Measurements from ENCODE around the gene ITGAE.

The ITGAE gene

GRCh38 chr17:3668279-3669084, 132.5 kb downstream of the ITGAE start, which contains the start of the genes EMC6 and TAX1BP3:
TSS of gene EMC6 (plus strand) at chr17:3668812. CDS start at chr17:3669147, 335 bp downstream.
TSS of gene TAX1BP3 (minus strand) at chr17:3668578. CDS start at chr17:3668526, 52 bp downstream.
- peaks cover 21% of the 10 kb centered on the region for H3K4me1 Mint-ChIP-seq
- H3K9me3 Mint-ChIP-seq = no peaks in the 10 kb centered on the region
- H3K36me3 Mint-ChIP-seq = peaks cover 5% of the 10 kb centered on the region
- ATAC-seq (ENCODE audit: low read depth) = peak; percentile 90
- peak within 1 kb of the TSS; percentile 97 for H3K27ac Mint-ChIP-seq
- DNase-seq (ENCODE audit: low spot score in 2 of 2) = peak; percentile 99 to 100
- H3K4me3 Mint-ChIP-seq = peak within 1 kb of the TSS; percentile 98
- no peaks in the 10 kb centered on the region for H3K27me3 Mint-ChIP-seq

DNA sequence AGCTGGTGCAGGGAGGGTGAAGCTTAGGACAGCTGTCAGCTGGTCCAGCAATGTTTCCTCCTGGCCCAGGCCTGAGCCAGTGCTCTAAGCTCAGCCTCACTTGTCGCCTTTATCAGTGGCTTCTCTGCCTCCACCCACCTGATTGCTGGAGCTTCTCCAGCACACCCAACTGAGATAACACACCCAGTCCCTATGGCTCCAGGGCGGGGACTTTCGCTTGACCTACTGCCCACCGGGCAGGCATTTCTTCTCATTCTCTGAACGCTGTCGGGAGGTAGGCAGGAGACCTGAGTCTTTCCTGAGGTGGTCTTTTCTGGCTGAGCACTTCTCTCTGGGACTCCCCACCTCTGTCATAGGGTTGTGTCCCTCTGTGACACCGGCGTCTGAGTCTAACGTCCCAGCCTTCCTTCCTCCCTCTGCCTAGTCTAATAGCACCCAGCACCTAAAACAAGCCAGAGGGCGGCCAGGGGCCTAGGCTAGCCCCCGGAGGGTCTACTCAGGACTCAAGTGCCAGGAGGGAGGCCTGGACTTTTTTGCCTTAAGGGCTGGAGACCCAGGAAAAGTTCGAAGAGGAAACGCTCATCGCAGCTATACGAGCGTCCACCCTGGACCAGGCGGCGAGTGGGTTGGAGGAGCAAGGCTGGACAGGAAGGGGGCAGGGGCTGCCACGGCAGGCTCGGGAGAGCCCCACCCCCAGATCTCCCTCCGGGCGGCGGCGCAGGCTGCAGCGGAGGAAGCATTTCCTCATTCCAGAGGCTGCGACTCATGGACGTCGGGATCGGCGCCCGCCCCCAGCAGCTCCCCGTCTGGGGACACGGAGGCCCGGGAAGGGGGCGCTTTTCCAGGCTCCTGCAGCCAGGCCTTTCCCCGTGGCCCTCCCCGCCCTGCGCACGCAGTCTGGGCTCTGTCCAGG, 133.4 kb downstream of the ITGAE start:
- H3K27ac Mint-ChIP-seq = peak overlapping the region; percentile 55
- peaks cover 5% of the 10 kb centered on the region for H3K36me3 Mint-ChIP-seq
- peaks cover 21% of the 10 kb centered on the region for H3K4me1 Mint-ChIP-seq

GRCh38 chr17:3666516-3666915, 134.5 kb downstream of the ITGAE start:
- Mint-ChIP-seq H3K9me3 (no peaks in the 10 kb centered on the region), H3K27me3 (no peaks in the 10 kb centered on the region), H3K27ac (no peak overlapping the region), H3K36me3 (peaks cover 2% of the 10 kb centered on the region), H3K4me3 (peak overlapping the region; percentile 89), H3K4me1 (peaks cover 15% of the 10 kb centered on the region)
- no peak for ATAC-seq (ENCODE audit: low read depth)
- DNase-seq (ENCODE audit: low spot score in 2 of 2) = no peak

More for the DNA sequence above, 133.4 kb downstream of the ITGAE start:
- no peaks in the 10 kb centered on the region for H3K27me3 Mint-ChIP-seq
- H3K9me3 Mint-ChIP-seq = no peaks in the 10 kb centered on the region
- ATAC-seq (ENCODE audit: low read depth) (peak; percentile 3), DNase-seq (ENCODE audit: low spot score in 2 of 2) (no peak)
- peak overlapping the region; percentile 98 for H3K4me3 Mint-ChIP-seq

DNA sequence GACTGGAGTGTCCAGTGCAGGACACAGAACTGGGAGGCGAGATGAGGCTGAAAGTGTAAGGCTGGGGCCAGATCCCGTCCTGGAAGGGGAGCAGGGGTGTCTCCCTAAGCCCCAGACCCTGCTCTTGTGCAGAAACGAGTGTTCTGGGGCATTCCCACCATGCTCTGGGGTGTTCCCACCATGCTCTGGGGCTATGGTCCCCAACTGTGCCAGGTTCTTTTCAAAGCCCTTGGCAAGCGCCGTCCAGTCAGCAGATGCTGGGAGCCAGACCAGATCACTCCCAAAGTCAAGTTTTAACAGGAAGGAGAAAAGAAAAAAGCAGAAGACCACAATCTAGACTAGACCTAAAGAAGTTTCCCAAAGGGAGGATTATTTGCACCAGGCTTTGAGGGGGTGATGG, 135.2 kb downstream of the ITGAE start:
- peaks cover 2% of the 10 kb centered on the region for H3K36me3 Mint-ChIP-seq
- H3K4me3 Mint-ChIP-seq = peak overlapping the region; percentile 35
- no peak overlapping the region for H3K27ac Mint-ChIP-seq
- ATAC-seq (ENCODE audit: low read depth) (no peak), DNase-seq (ENCODE audit: low spot score in 2 of 2) (no peak)
- H3K27me3 Mint-ChIP-seq = no peaks in the 10 kb centered on the region
- H3K4me1 Mint-ChIP-seq = peaks cover 14% of the 10 kb centered on the region
- H3K9me3 Mint-ChIP-seq = no peaks in the 10 kb centered on the region

All from memory B cell (primary cell).